Liver (tissue), 9 donors: ENCODE measurements around the gene TMEM125. TPM values are rescaled to one million over a fixed set of nuclear protein-coding genes. Genes with fewer than 3 reads are reported as not detected.

Experiments
- DNase-seq: peaks from one replicate; pipeline ENCODE4 v3.0.0-alpha.2; 2017; ENCODE audit warnings: low spot score
- H3K27ac ChIP-seq, 2 donors: one replicate each; pipeline ENCODE4 v1.7.0; 2013; ENCODE audit warnings: inconsistent platforms in 2 of 2, low read length in 2 of 2, control low read depth in 1 of 2, low read depth in 1 of 2, mild to moderate bottlenecking in 1 of 2
- H3K27me3 ChIP-seq, 4 donors: one replicate each; pipeline versions ENCODE4 v1.6.1 to v1.7.0; 2013; ENCODE audit warnings: low read length in 3 of 4, inconsistent platforms in 1 of 4, mild to moderate bottlenecking in 1 of 4, moderate library complexity in 1 of 4; ENCODE audit not compliant: control insufficient read depth in 4 of 4, insufficient read depth in 4 of 4
- H3K36me3 ChIP-seq, 4 donors: one replicate each; pipeline versions ENCODE4 v1.6.1 to v1.7.0; 2013; ENCODE audit warnings: low read length in 3 of 4, mild to moderate bottlenecking in 3 of 4, low read depth in 1 of 4, moderate library complexity in 1 of 4; ENCODE audit not compliant: control insufficient read depth in 4 of 4, insufficient read depth in 3 of 4
- H3K4me1 ChIP-seq, 4 donors: one replicate each; pipeline versions ENCODE4 v1.6.1 to v1.7.0; 2013; ENCODE audit warnings: low read length in 3 of 4, mild to moderate bottlenecking in 3 of 4, moderate library complexity in 1 of 4; ENCODE audit not compliant: control insufficient read depth in 4 of 4, insufficient read depth in 4 of 4
- H3K4me3 ChIP-seq, 3 donors: one replicate each; pipeline versions ENCODE4 v1.6.1 to v1.7.0; 2013; ENCODE audit warnings: low read length in 3 of 3, control low read depth in 1 of 3, low read depth in 1 of 3, mild to moderate bottlenecking in 1 of 3
- H3K9ac ChIP-seq, 2 donors: one replicate each; pipeline ENCODE4 v1.7.0; 2013; ENCODE audit warnings: low read length in 2 of 2, mild to moderate bottlenecking in 2 of 2, moderate library complexity in 2 of 2, control low read depth in 1 of 2, low read depth in 1 of 2
- H3K9me3 ChIP-seq, 4 donors: one replicate each; pipeline versions ENCODE4 v1.6.1 to v1.7.0; 2013; ENCODE audit warnings: low read length in 3 of 4; ENCODE audit not compliant: control insufficient read depth in 4 of 4
- FOXA1 ChIP-seq: IDR thresholded peaks from 2 replicates; pipeline ENCODE4 v1.6.1; 2016; ENCODE audit warnings: antibody characterized with exemption
- GABPA ChIP-seq, 2 donors: IDR thresholded peaks in 1 of 2; conservative IDR thresholded peaks in 1 of 2; 2 replicates each; pipeline ENCODE4 v1.6.1; 2016; ENCODE audit warnings: antibody characterized with exemption in 2 of 2, mild to moderate bottlenecking in 1 of 2, moderate library complexity in 1 of 2
- HNF4A ChIP-seq, 2 donors: conservative IDR thresholded peaks; 2 replicates each; pipeline ENCODE4 v1.6.1; 2016; ENCODE audit warnings: antibody characterized with exemption in 2 of 2, mild to moderate bottlenecking in 2 of 2
- HNF4G ChIP-seq: IDR thresholded peaks from 2 replicates; pipeline ENCODE4 v1.6.1; 2016; ENCODE audit warnings: antibody characterized with exemption
- JUND ChIP-seq, 2 donors: IDR thresholded peaks; 2 replicates each; pipeline ENCODE4 v1.6.1; 2016; ENCODE audit warnings: antibody characterized with exemption in 2 of 2
- MAX ChIP-seq: IDR thresholded peaks from 2 replicates; pipeline ENCODE4 v1.6.1; 2016; ENCODE audit warnings: antibody characterized with exemption
- RAD21 ChIP-seq, 2 donors: IDR thresholded peaks; 2 replicates each; pipeline ENCODE4 v1.6.1; 2016; ENCODE audit warnings: antibody characterized with exemption in 2 of 2, mild to moderate bottlenecking in 2 of 2
- REST ChIP-seq: IDR thresholded peaks from 2 replicates; pipeline ENCODE4 v1.6.1; 2016; ENCODE audit warnings: antibody characterized with exemption, mild to moderate bottlenecking
- RXRA ChIP-seq, 2 donors: IDR thresholded peaks; 2 replicates each; pipeline ENCODE4 v1.6.1; 2017 to 2018; ENCODE audit warnings: antibody characterized with exemption in 2 of 2, mild to moderate bottlenecking in 1 of 2
- SP1 ChIP-seq: IDR thresholded peaks from 2 replicates; pipeline ENCODE4 v1.6.1; 2018; ENCODE audit warnings: antibody characterized with exemption, mild to moderate bottlenecking
- TAF1 ChIP-seq: conservative IDR thresholded peaks from 2 replicates; pipeline ENCODE4 v1.6.1; 2016; ENCODE audit warnings: antibody characterized with exemption, mild to moderate bottlenecking
- YY1 ChIP-seq: IDR thresholded peaks from 2 replicates; pipeline ENCODE4 v1.6.1; 2016; ENCODE audit warnings: antibody characterized with exemption, mild to moderate bottlenecking
- ZBTB33 ChIP-seq: IDR thresholded peaks from 2 replicates; pipeline ENCODE4 v1.6.1; 2016; ENCODE audit warnings: antibody characterized with exemption
- WGBS: extraction: QIAGEN DNeasy Blood & Tissue Kit; methylation state at CpG from one replicate; pipeline ENCODE4 v1.1.7; 2013; 5-methylcytosine and 5-hydroxymethylcytosine counted together
- polyA plus RNA-seq, 2 donors: library from polyadenylated mRNA; stranded (reverse) in 1 of 2; unstranded in 1 of 2; fragments of 200-250 nt in 1 of 2; fragments of >200 nt in 1 of 2; fragmentation: Nextera tagmentation in 1 of 2; extraction: Ambion mirVana in 1 of 2; gene quantifications; one replicate each; pipeline versions ENCODE4 v1.2.1 to v1.2.3, GENCODE V29; 2013 to 2015
- total RNA-seq, 2 donors: library from RNA; depleted of rRNA; stranded (reverse); fragments of >200 nt; gene quantifications; one replicate each; pipeline ENCODE4 v1.2.3, GENCODE V29; 2014
- TF ChIP-seq, protein P1 (sequence below): fragments of 150-350 bp; IDR thresholded peaks from 2 replicates; pipeline ENCODE4 v1.5.1; 2017; ENCODE audit warnings: improper control_type of control experiment, low read depth, low read length; ENCODE audit not compliant: missing input control
- TF ChIP-seq, protein P2 (sequence below): IDR thresholded peaks from 2 replicates; pipeline ENCODE4 v1.6.1; 2016; ENCODE audit warnings: antibody characterized with exemption
- donor health status: healthy.
- donor health status: healthy.
- donor health status: healthy.
- donor health status: healthy.
- donor health status: healthy.

Gene TMEM125
- total and polyA plus RNA-seq, 4 donors = 0.21 to 1.0 (median 0.69) TPM

GRCh38 chr1:43256675-43257570, 12.9 kb upstream of the TMEM125 start:
- H3K27me3 ChIP-seq = no peaks in the 10 kb centered on the region
- peak in 1 of 2 donors; percentile 38 for TF ChIP-seq RAD21 (IDR thresholded peaks at IDR 0.05)
- TF ChIP-seq MAX = no peak
- no peak for TF ChIP-seq FOXA1
- peak; percentile 55 to 69 for TF ChIP-seq HNF4A (conservative IDR thresholded peaks at IDR 0.05)
- peak in 1 of 2 donors; percentile 63 for TF ChIP-seq RXRA (IDR thresholded peaks at IDR 0.05)
- peak; percentile 34 for TF ChIP-seq SP1
- peaks cover 11 to 37% (median 33%) of the 10 kb centered on the region in 4 donors for H3K4me1 ChIP-seq
- DNase-seq = no peak
- H3K9ac ChIP-seq = no peak overlapping the region
- H3K4me3 ChIP-seq = no peak overlapping the region
- no peaks in the 10 kb centered on the region for H3K9me3 ChIP-seq
- peak overlapping the region; percentile 23 to 26 for H3K27ac ChIP-seq
- no peaks in the 10 kb centered on the region for H3K36me3 ChIP-seq
- WGBS = 69% methylated on average over 8 of the region's 8 CpGs

GRCh38 chr1:43258370-43258769, 11.4 kb upstream of the TMEM125 start:
- Histone ChIP-seq H3K27me3 (no peaks in the 10 kb centered on the region), H3K4me3 (no peak overlapping the region), H3K9me3 (no peaks in the 10 kb centered on the region), H3K4me1 (peaks cover 11 to 41% (median 35%) of the 10 kb centered on the region in 4 donors), H3K27ac (no peak overlapping the region), H3K36me3 (no peaks in the 10 kb centered on the region), H3K9ac (no peak overlapping the region)
- TF ChIP-seq FOXA1 (no peak), HNF4A (conservative IDR thresholded peaks at IDR 0.05) (peak in 1 of 2 donors; percentile 18)
- no peak for DNase-seq
- WGBS = 29% methylated on average over 3 of the region's 3 CpGs

- WGBS = 29% methylated on average over 4 of the region's 4 CpGs
- no peaks in the 10 kb centered on the region for H3K9me3 ChIP-seq
- peak overlapping the region; percentile 31 to 57 for H3K27ac ChIP-seq
- no peak overlapping the region for H3K4me3 ChIP-seq
- H3K36me3 ChIP-seq = no peaks in the 10 kb centered on the region
- DNase-seq = no peak
- TF ChIP-seq SP1 = peak; percentile 86
- TF ChIP-seq TAF1 = peak; percentile 16
- TF ChIP-seq HNF4G = peak; percentile 54
- peak; percentile 62 for TF ChIP-seq REST
- no peak for TF ChIP-seq ZBTB33
- no peak for TF ChIP-seq JUND (IDR thresholded peaks at IDR 0.05)
- TF ChIP-seq, protein P1, sequence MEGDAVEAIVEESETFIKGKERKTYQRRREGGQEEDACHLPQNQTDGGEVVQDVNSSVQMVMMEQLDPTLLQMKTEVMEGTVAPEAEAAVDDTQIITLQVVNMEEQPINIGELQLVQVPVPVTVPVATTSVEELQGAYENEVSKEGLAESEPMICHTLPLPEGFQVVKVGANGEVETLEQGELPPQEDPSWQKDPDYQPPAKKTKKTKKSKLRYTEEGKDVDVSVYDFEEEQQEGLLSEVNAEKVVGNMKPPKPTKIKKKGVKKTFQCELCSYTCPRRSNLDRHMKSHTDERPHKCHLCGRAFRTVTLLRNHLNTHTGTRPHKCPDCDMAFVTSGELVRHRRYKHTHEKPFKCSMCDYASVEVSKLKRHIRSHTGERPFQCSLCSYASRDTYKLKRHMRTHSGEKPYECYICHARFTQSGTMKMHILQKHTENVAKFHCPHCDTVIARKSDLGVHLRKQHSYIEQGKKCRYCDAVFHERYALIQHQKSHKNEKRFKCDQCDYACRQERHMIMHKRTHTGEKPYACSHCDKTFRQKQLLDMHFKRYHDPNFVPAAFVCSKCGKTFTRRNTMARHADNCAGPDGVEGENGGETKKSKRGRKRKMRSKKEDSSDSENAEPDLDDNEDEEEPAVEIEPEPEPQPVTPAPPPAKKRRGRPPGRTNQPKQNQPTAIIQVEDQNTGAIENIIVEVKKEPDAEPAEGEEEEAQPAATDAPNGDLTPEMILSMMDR = no peak
- TF ChIP-seq, protein P2, sequence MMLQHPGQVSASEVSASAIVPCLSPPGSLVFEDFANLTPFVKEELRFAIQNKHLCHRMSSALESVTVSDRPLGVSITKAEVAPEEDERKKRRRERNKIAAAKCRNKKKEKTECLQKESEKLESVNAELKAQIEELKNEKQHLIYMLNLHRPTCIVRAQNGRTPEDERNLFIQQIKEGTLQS = no peak
- TF ChIP-seq HNF4A (conservative IDR thresholded peaks at IDR 0.05) = peak; percentile 78 to 82
- TF ChIP-seq GABPA (IDR thresholded peaks at IDR 0.05 in 1 of 2, conservative IDR thresholded peaks at IDR 0.05 in 1 of 2) = no peak
- TF ChIP-seq FOXA1 = peak; percentile 30
- peak; percentile 87 for TF ChIP-seq YY1
- peak; percentile 45 to 68 for TF ChIP-seq RAD21 (IDR thresholded peaks at IDR 0.05)
- peak; percentile 75 to 78 for TF ChIP-seq RXRA (IDR thresholded peaks at IDR 0.05)
- H3K27me3 ChIP-seq = peaks cover 0 to 2% (median 0%) of the 10 kb centered on the region in 4 donors
- no peak overlapping the region for H3K9ac ChIP-seq
- H3K4me1 ChIP-seq = peaks cover 10 to 26% (median 23%) of the 10 kb centered on the region in 4 donors
These were observed 4.4 kb upstream of the TMEM125 start for GRCh38 chr1:43265431-43265830.
